ENCODE results near the gene COL25A1. TPM values are rescaled to one million over a fixed set of nuclear protein-coding genes. Genes with fewer than 3 reads are reported as not detected.

Gene COL25A1
- total and polyA plus RNA-seq, 2 donors (not counting 3 experiments of a cell fraction or from before 2014, with no cell fraction given) = 0.21 to 3.5 TPM

GRCh38 chr4:109266236-109266635 lies 36.2 kb downstream of the COL25A1 start:
- FAIRE-seq (no peak), DNase-seq (ENCODE audit: low read depth, low spot score) (no peak)
- H3K79me2 ChIP-seq (ENCODE audit: control insufficient read depth, insufficient read depth, low read length) = no peaks in the 10 kb centered on the region
- H3K4me2 ChIP-seq (ENCODE audit: insufficient read depth, low read length) = no peak overlapping the region
- POLR2A ChIA-PET = no interaction called here
- no peak overlapping the region for H3K4me3 ChIP-seq (replicated peaks in 1 of 3; ENCODE audit: insufficient read depth in 1 of 3, low read depth in 1 of 3, low read length in 3 of 3)
- H2AFZ ChIP-seq (ENCODE audit: low read depth, low read length) = no peak overlapping the region
- H3K9me1 ChIP-seq (replicated peaks; ENCODE audit: control insufficient read depth, extremely low read depth, insufficient read depth, low read length) = no peaks in the 10 kb centered on the region
- no peaks in the 10 kb centered on the region for H4K20me1 ChIP-seq (replicated peaks; ENCODE audit: control insufficient read depth, extremely low read depth, insufficient read depth, low read length)
- H3K27me3 ChIP-seq (ENCODE audit: control insufficient read depth in 2 of 2, insufficient read depth in 2 of 2, low read length in 2 of 2) = no peaks in the 10 kb centered on the region
- dilution Hi-C loops (cut with MboI; ENCODE audit: extremely low pct_ligation_motif_present, low sequenced_read_pairs) (no loop called here), intact Hi-C loops (cut with micrococcal nuclease) (no loop called here)
- no peaks in the 10 kb centered on the region for H3K4me1 ChIP-seq (ENCODE audit: control insufficient read depth, extremely low read depth, insufficient read depth, low read length)
- H3K27ac ChIP-seq (ENCODE audit: insufficient read depth, low read depth, low read length) = no peak overlapping the region
- no peaks in the 10 kb centered on the region for H3K36me3 ChIP-seq (ENCODE audit: control insufficient read depth in 2 of 2, extremely low read depth in 1 of 2, insufficient read depth in 2 of 2, low read length in 2 of 2)
- no peak overlapping the region for H3K9ac ChIP-seq (replicated peaks; ENCODE audit: extremely low read depth, insufficient read depth, low read length)
- TF ChIP-seq FOS (IDR thresholded peaks at IDR 0.05; ENCODE audit: borderline replicate concordance, insufficient read depth, low read length) (no peak), MYC (IDR thresholded peaks at IDR 0.05; ENCODE audit: low read depth, low read length) (no peak), POLR2AphosphoS5 (IDR thresholded peaks at IDR 0.05; ENCODE audit: insufficient read depth, low read depth, low read length) (no peak), GATA2 (IDR thresholded peaks at IDR 0.05; ENCODE audit: insufficient read depth, insufficient read length, low read depth, low read length) (no peak), POLR2A (IDR thresholded peaks at IDR 0.05; ENCODE audit: low read depth, low read length) (no peak), CTCF (IDR thresholded peaks at IDR 0.05; ENCODE audit: extremely low read depth in 1 of 2, insufficient read depth in 1 of 2, low read depth in 1 of 2, low read length in 2 of 2) (no peak), EZH2 (IDR thresholded peaks at IDR 0.05; ENCODE audit: borderline replicate concordance, low read depth, low read length, severe bottlenecking) (no peak), JUN (IDR thresholded peaks at IDR 0.05; ENCODE audit: borderline replicate concordance, insufficient read depth, insufficient read length, low read depth) (no peak)
- TF ChIP-seq, protein P1, sequence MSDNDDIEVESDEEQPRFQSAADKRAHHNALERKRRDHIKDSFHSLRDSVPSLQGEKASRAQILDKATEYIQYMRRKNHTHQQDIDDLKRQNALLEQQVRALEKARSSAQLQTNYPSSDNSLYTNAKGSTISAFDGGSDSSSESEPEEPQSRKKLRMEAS (IDR thresholded peaks at IDR 0.05; ENCODE audit: insufficient read depth, insufficient read length) = no peak
- CTCF ChIA-PET = interaction anchor here (1.5 kb wide), 1 partner anchor 8 kb away, joined by 4 read pairs; no protein-coding TSS in a partner anchor
- no peaks in the 10 kb centered on the region for H3K9me3 ChIP-seq (replicated peaks; ENCODE audit: control insufficient read depth, insufficient read depth, low read length)
- BruUV-seq (replicated peaks) = no TSS peak
